Measurements from ENCODE around the gene DERL3. TPM values are rescaled to one million over a fixed set of nuclear protein-coding genes. Genes with fewer than 3 reads are reported as not detected.

DERL3 gene
- total RNA-seq, 4 donors from 2014 or later, result not detected

DNA sequence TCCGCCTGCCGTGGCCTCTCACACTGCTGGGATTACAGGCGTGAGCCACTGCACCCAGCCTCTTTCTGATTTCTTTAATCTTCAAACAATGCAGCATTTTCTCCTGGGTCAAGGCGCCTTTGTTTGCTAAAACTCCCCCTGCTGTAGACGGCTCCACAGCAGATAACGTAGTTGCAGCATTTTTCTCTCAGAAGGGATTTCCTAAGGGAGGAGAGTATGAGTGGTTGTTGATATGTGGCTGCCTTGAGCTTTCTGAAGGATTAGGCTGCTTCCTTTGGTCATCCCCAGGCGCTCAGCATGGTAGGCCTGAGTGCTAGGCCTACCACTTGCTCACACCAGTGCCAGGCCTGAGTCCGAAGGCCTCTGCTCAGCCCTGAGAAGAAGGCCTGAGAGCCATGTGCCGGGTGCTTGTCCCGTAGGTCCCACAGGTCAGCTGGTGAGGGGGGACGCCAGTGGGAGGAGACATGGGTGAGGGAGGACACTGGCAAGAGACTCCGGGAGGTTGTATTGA lies 34.0 kb downstream of the DERL3 start:
- intact Hi-C loops (cut with DNase I), result no loop called here
- Histone ChIP-seq H3K4me3 (no peak overlapping the region), H3K27ac (replicated peaks in 1 of 4) (no peak overlapping the region), H3K36me3 (peaks cover 56 to 95% (median 90%) of the 10 kb centered on the region in 4 donors), H3K9me3 (no peaks in the 10 kb centered on the region), H3K4me1 (no peaks in the 10 kb centered on the region), H3K27me3 (no peaks in the 10 kb centered on the region)
- DNase-seq (ENCODE audit: extremely low spot score), result no peak
- 84% methylated on average over 11 of the region's 12 CpGs for WGBS
- TF ChIP-seq EP300 (IDR thresholded peaks at IDR 0.05) (no peak), POLR2AphosphoS5 (IDR thresholded peaks at IDR 0.05) (no peak), POLR2A (IDR thresholded peaks at IDR 0.05; ENCODE audit: low read depth) (no peak)
- TF ChIP-seq, protein P1, sequence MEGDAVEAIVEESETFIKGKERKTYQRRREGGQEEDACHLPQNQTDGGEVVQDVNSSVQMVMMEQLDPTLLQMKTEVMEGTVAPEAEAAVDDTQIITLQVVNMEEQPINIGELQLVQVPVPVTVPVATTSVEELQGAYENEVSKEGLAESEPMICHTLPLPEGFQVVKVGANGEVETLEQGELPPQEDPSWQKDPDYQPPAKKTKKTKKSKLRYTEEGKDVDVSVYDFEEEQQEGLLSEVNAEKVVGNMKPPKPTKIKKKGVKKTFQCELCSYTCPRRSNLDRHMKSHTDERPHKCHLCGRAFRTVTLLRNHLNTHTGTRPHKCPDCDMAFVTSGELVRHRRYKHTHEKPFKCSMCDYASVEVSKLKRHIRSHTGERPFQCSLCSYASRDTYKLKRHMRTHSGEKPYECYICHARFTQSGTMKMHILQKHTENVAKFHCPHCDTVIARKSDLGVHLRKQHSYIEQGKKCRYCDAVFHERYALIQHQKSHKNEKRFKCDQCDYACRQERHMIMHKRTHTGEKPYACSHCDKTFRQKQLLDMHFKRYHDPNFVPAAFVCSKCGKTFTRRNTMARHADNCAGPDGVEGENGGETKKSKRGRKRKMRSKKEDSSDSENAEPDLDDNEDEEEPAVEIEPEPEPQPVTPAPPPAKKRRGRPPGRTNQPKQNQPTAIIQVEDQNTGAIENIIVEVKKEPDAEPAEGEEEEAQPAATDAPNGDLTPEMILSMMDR (IDR thresholded peaks at IDR 0.05), result no peak

DNA sequence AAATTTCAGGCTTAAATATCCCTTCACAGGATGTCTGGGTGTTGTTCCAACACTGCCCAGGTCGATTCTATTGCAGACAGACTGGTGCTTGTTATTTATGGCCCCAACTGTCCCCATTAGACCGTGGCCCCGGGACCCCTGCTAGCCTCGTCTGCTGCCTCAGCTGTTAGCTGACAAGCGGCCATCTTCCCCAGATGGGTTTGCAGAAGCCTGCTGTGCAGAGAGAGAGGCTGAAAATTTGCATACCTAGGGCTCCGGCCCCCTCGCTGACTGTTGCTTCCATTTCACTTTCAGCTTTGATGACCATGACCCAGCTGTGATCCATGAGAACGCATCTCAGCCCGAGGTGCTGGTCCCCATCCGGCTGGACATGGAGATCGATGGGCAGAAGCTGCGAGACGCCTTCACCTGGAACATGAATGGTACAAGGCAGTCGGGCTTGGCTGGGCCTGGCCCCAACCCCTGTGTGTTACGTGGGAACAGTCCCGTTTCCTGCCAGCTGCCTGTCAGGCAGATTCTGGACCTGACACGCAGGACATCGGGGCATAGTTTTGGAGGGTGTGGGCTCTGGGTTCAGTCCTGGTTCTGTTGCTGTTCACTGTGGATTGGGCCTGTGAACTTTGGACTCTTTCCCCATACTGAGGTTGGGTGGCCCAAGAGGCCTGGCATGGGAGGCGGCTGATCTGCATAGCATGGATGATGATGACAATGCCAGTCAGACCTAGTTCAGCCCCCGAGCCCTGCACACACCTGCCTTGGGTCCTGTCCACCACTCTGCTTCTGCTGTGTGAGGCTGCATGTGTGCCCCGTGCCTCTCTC lies 35.6 kb downstream of the DERL3 start:
- Histone ChIP-seq H3K36me3 (peaks cover 58 to 96% (median 94%) of the 10 kb centered on the region in 4 donors), H3K4me3 (no peak overlapping the region), H3K9me3 (no peaks in the 10 kb centered on the region), H3K27me3 (no peaks in the 10 kb centered on the region), H3K27ac (replicated peaks in 1 of 4) (no peak overlapping the region), H3K4me1 (no peaks in the 10 kb centered on the region)
- TF ChIP-seq, protein P1 (IDR thresholded peaks at IDR 0.05), result no peak
- no peak for TF ChIP-seq EP300 (IDR thresholded peaks at IDR 0.05)
- TF ChIP-seq POLR2A (IDR thresholded peaks at IDR 0.05; ENCODE audit: low read depth), result no peak
- TF ChIP-seq POLR2AphosphoS5 (IDR thresholded peaks at IDR 0.05), result no peak
- DNase-seq (ENCODE audit: extremely low spot score), result no peak
- intact Hi-C loops (cut with DNase I), result no loop called here
- 91% methylated on average over 15 of the region's 21 CpGs for WGBS

DNA sequence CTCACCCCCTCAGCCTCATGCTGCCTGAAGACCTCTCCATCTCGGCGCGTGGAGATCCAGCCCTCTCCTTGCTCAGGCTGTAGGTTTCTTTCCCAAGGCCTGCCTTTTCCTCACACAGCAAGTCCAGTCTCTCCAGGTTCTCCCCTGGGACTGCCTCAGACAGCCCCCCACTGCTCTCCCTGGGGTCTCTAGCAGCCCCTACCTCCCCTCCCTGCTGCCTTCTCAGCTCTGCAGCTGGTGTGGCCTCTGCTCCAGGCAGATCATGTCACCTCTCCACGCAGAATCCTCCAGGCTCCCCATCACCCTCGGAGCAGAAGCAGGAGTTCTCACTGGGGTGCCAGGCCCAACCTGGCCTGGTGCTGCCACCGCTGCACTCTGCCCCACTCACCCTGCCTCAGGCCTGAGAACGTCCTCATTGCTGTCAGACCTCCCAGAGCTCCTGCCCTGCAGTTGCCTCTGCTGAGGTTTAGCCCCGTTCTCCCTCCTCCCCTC lies 36.9 kb downstream of the DERL3 start:
- H3K4me3 ChIP-seq, result no peak overlapping the region
- no peaks in the 10 kb centered on the region for H3K27me3 ChIP-seq
- no peaks in the 10 kb centered on the region for H3K9me3 ChIP-seq
- no peak for DNase-seq (ENCODE audit: extremely low spot score)
- no peaks in the 10 kb centered on the region for H3K4me1 ChIP-seq
- TF ChIP-seq POLR2AphosphoS5 (IDR thresholded peaks at IDR 0.05), result no peak
- TF ChIP-seq, protein P1 (IDR thresholded peaks at IDR 0.05), result no peak
- no peak for TF ChIP-seq POLR2A (IDR thresholded peaks at IDR 0.05; ENCODE audit: low read depth)
- no peak for TF ChIP-seq EP300 (IDR thresholded peaks at IDR 0.05)
- H3K27ac ChIP-seq (replicated peaks in 1 of 4), result no peak overlapping the region
- intact Hi-C loops (cut with DNase I), result no loop called here
- 91% methylated on average over 8 of the region's 8 CpGs for WGBS
- peaks cover 61 to 95% (median 92%) of the 10 kb centered on the region in 4 donors for H3K36me3 ChIP-seq

DNA sequence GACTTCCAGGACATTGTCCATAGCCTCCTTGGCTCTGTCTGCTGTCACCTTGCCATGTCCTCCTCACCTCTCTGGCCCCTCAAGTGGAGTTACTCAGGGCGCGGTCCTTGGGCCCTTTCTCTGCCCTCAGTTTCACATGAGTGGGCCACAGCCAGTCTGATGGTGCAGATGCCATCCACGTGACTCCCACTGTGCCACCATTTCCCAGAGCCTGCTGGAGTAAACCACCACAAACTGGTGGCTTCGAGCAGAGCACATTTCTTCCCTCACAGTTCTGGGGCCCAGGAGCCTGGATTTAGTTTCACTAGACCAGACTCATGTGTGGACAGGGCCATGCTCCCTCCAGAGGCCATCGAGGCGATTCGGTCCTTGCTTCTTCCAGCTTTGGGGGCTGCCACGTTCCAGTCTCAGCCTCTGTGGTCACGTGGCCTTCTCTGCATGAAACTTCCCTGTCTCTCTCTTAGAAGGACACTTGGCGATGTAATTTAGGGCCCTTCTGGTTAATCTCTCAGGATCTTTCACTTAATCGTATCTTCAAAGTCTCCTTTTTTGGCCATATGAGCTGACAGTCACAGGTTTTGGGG lies 37.5 kb downstream of the DERL3 start:
- Histone ChIP-seq H3K9me3 (no peaks in the 10 kb centered on the region), H3K27ac (replicated peaks in 1 of 4) (no peak overlapping the region), H3K27me3 (no peaks in the 10 kb centered on the region), H3K36me3 (peaks cover 66 to 93% (median 91%) of the 10 kb centered on the region in 4 donors), H3K4me1 (no peaks in the 10 kb centered on the region), H3K4me3 (no peak overlapping the region)
- WGBS, result 87% methylated on average over 11 of the region's 11 CpGs
- DNase-seq (ENCODE audit: extremely low spot score), result no peak
- intact Hi-C loops (cut with DNase I), result no loop called here
- TF ChIP-seq EP300 (IDR thresholded peaks at IDR 0.05), result no peak
- no peak for TF ChIP-seq POLR2A (IDR thresholded peaks at IDR 0.05; ENCODE audit: low read depth)
- no peak for TF ChIP-seq POLR2AphosphoS5 (IDR thresholded peaks at IDR 0.05)
- TF ChIP-seq, protein P1 (IDR thresholded peaks at IDR 0.05), result no peak
